GM18909 (cell line): Measurements from ENCODE around the gene KCNJ15.

Source experiments
- ATAC-seq: cut with Tn5 transposase; IDR thresholded peaks from one replicate; pipeline ENCODE4 v1.9.1; 2021; ENCODE audit warnings: mild to moderate bottlenecking; ENCODE audit not compliant: unreplicated experiment, poor library complexity

KCNJ15 gene

DNA sequence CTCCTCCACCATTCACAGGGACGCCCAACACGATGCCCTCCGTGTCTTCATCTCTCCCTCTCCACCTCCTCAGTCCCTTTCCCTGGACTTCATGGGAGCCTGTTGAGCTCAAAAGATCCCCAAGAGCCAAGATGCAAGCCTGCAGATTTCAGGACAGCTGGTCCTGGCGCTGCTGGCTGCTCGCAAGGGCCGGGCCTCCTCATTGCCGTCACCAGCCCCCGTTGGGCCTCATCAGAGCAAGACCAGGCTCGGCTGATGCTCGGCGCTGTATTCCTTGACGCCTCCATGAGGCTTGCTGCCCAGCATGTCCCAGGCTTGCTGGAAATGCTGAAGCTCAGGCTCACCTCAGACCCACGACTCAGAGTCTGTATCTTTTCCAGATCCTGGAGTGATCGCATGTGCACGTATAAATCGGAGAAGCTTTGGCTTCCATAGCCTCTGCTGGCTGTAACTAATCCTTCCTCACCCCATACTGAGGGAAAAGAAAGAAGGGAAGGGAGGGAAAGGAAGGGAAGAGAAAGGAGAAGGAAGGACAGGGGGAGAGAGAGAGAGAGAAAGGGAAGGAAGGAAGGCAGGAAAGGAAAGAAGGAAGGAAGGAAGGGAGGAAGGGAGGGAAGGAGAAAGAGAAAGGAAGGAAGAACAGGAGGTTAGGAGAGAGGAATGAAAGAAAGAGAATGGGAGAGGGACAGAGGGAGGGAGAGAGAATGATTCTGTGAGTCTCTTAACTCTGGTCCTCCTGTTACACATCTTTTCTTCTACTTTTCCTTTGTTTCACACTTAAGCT is 94.6 kb downstream of the KCNJ15 start:
- no peak for ATAC-seq

DNA sequence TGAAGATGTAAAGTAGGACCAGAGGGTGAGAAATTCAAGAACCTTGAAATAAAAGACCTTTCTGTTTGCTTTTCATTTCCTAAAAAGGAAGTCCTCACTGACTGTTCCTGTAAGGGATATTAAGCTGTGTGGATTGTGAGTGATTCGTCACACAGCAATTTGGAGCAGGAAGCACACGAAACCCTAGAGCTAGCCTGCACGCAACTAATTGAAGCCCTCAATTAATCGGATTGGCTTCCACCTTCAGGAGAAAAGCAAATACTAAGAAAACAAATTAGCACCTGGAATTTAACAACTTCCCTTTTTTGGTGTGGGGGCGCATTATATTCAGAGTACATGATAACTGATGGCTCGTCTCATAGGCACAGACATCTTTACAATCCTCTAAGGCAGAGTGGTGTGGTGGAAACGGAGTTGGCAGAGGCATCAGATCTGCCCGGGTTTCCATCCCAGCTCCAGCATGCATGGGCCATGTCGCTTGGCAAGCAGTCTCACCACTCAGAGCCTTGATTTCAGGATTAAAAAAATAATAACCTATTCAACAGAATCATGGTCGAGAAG is 95.2 kb downstream of the KCNJ15 start:
- ATAC-seq: no peak

DNA sequence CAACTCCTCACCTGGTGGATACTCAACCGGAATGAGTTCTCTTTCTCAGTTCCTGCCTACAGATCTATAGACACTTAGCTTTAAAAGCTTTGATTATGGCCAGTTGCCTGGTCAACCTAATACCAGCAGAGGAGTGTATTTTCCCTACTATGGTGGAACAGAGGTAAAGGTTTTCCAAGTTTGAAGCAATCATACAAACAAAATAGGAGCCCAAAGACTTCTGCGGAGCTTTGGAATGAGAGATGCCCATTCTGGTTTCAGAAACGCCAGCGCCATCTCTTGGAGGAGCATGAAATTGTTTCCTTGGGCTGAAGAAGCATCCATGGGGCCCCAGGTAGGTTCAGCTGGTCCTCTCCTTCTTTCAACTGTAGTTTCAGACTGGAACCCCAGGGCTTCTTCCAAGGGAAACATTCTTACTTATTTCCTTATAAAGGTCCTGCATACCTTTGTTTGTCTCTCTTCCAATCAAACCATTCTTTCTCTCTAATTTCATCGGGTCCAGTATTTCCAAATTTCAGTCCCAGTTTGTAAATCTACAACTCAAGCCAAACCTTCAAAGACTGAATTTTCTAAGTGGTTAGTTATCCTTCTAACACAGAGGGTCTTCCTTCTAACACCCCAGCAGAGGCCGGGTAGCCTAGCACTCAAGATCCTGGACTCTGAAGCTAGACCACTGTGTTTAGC is 95.9 kb downstream of the KCNJ15 start:
- no peak for ATAC-seq

DNA sequence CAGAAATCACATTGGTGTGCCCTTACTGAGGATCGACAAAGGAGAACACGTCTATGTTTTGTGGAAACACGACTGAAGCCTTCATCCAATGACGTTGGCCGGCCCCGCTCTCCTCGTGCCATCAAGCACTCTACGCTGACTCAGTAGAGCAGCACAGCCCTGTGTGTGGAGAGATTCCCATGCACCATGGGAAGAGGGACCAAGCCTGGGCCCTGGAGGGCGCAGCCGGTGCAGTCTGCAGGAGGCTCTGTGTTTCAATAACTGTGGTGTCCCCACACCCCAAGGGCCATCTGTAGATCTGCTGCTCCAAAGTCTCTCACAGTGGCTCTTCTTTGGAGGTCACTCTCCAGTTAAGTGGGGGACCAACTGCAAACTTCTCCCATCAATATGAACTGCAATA is 97.4 kb downstream of the KCNJ15 start:
- ATAC-seq: no peak

DNA sequence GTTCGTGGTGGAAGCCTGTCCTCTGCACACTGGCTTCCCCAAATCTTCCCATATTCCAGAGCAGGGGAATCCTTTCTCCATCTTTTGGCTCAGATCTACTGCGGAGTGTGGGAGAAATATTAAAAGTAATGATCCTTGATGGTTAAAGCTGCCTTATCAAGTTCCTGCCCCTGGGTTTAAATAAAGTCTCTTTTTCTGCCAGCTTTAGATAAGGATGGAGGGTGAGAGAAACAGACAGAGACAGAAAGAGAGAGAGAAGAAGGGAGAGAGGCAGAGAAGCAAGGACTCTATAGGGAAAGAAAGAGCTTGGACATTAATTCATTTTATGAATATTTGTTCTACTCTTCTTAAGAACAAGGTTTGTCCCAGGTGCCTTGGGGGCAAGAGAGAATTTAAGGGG is 98.0 kb downstream of the KCNJ15 start:
- ATAC-seq: no peak

DNA sequence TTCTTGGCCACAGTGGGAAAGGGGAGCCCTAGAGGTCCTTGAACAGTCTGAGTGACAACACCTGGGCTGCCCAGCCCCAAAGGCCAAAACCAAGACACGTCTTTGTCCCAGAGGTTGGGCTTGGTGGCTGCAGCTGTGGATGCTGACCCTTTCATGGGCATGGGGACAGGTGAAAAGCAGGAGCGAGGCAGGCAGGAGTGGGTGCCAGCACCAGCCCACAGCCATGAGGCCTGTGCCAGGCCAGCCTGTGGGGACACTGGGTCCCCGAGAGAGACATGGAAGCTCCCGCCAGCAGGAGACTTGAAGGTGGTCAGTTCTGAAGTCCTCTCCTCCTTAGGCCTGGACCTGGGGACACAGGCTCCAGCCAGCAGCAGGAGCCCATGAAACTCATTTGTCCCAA is 98.6 kb downstream of the KCNJ15 start:
- ATAC-seq: no peak

DNA sequence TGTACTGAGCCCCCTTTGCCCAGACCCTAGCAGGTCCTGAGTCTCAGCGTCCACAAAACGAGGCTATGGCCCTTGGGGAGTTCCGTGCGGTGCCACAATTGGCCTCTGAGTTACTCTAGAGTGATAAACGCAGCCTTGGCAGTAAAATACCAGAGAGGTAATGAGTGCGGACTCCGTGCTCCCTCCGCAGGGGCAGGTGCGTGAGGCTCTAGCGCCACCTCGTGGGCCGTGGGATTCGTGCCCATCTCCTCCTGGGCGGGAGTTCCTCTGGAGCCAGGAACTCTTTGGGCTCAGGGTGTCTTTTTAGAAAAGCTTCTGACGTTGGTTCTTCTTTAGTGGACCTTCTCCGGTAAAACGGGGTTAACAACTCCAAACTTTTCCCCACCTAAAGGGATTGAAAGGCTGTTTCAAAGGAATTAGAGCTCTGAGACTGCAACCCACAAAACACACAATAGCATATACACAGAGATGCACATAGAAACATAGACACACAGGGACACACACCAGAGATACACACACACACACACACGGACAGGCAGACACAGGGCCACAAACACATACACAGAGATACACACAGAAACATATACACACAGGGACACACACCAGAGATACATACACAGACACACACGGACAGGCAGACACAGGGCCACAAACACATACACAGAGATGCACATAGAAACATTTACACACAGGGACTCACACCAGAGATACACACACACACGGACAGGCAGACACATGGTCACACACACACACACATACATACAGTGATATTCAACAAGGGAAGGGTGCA is 99.4 kb downstream of the KCNJ15 start:
- no peak for ATAC-seq
